SK-N-SH (cell line): ENCODE results near the gene TNRC6C. TPM values are rescaled to one million over a fixed set of nuclear protein-coding genes. Genes with fewer than 3 reads are reported as not detected.

Experiments
- CTCF ChIA-PET: fragments of 300-600, 350-600 bp; formaldehyde crosslinking; extraction: SDS; loops from one replicate; lab custom pipeline; 2021; lab: Yijun Ruan, JAX
- POLR2A ChIA-PET: fragments of 350-600 bp; sonication (Branson Sonifier 250); formaldehyde crosslinking; extraction: SDS; loops from one replicate; lab custom pipeline; 2020; ENCODE audit warnings: antibody characterized with exemption, inconsistent platforms; lab: Yijun Ruan, JAX
- DNase-seq: peaks from one replicate; pipeline ENCODE4 v3.0.0; 2012
- H2AFZ ChIP-seq: fragments of 200-600 bp; sonication (generic); 2 replicates; pipeline ENCODE4 v1.8.1; 2016; ENCODE audit warnings: antibody characterized with exemption, mild to moderate bottlenecking, low read depth
- H3F3A ChIP-seq: fragments of 200-600 bp; sonication (generic); replicated peaks from 2 replicates; pipeline ENCODE3; 2016; ENCODE audit warnings: antibody characterized with exemption, mild to moderate bottlenecking; ENCODE audit not compliant: insufficient read depth
- H3K27ac ChIP-seq, 2 experiments: fragments of 200-500 bp in 1 of 2; fragments of 200-600 bp in 1 of 2; sonication (Bioruptor generic) in 1 of 2; sonication (generic), shearing (Covaris generic) in 1 of 2; 2 replicates each; pipeline versions ENCODE4 v1.5.1 to v1.6.1; 2014 to 2016; ENCODE audit warnings: low read depth in 2 of 2, inconsistent platforms in 1 of 2, low read length in 1 of 2, mild to moderate bottlenecking in 1 of 2, mixed read lengths in 1 of 2
- H3K27me3 ChIP-seq: fragments of 200-600 bp; sonication (generic), shearing (Covaris generic); 2 replicates; pipeline ENCODE4 v1.6.1; 2016; ENCODE audit warnings: mixed run types; ENCODE audit not compliant: insufficient read depth
- H3K36me3 ChIP-seq, 2 experiments: fragments of 200-500 bp in 1 of 2; fragments of 200-600 bp in 1 of 2; sonication (Bioruptor generic) in 1 of 2; sonication (generic) in 1 of 2; replicated peaks in 1 of 2; 2 replicates each; pipeline versions ENCODE3 to v1.5.1; 2014 to 2016; ENCODE audit warnings: low read length in 1 of 2, mild to moderate bottlenecking in 1 of 2; ENCODE audit not compliant: insufficient read depth in 2 of 2, control insufficient read depth in 1 of 2
- H3K4me1 ChIP-seq, 2 experiments: fragments of 200-500 bp in 1 of 2; fragments of 200-600 bp in 1 of 2; sonication (Bioruptor generic) in 1 of 2; sonication (generic), shearing (Covaris generic) in 1 of 2; 2 replicates each; pipeline versions ENCODE4 v1.5.1 to v1.6.1; 2014 to 2016; ENCODE audit warnings: low read depth in 1 of 2, low read length in 1 of 2, mixed run types in 1 of 2; ENCODE audit not compliant: insufficient read depth in 2 of 2, control insufficient read depth in 1 of 2
- H3K4me2 ChIP-seq: fragments of 200-600 bp; sonication (generic), shearing (Covaris generic); 2 replicates; pipeline ENCODE4 v1.6.1; 2017; ENCODE audit warnings: mixed run types
- H3K4me3 ChIP-seq, 2 experiments: fragments of 200-500 bp in 1 of 2; fragments of 200-600 bp in 1 of 2; sonication (Bioruptor generic) in 1 of 2; sonication (generic), shearing (Covaris generic) in 1 of 2; 2 replicates each; pipeline versions ENCODE4 v1.5.1 to v1.8.1; 2014 to 2016; ENCODE audit warnings: low read depth in 2 of 2, inconsistent platforms in 1 of 2, low read length in 1 of 2, mild to moderate bottlenecking in 1 of 2, mixed read lengths in 1 of 2, moderate library complexity in 1 of 2
- H3K79me2 ChIP-seq: fragments of 200-600 bp; sonication (generic); 2 replicates; pipeline ENCODE4 v1.8.1; 2017; ENCODE audit warnings: mild to moderate bottlenecking; ENCODE audit not compliant: insufficient read depth
- H3K9ac ChIP-seq: fragments of 200-600 bp; sonication (generic); 2 replicates; pipeline ENCODE4 v1.6.1; 2017; ENCODE audit warnings: mixed run types
- H3K9me2 ChIP-seq: fragments of 200-600 bp; sonication (generic); 2 replicates; pipeline ENCODE4 v1.6.1; 2017; ENCODE audit warnings: mixed run types
- H3K9me3 ChIP-seq: fragments of 200-600 bp; sonication (generic); 2 replicates; pipeline ENCODE4 v1.6.1; 2017; ENCODE audit warnings: mixed run types, mild to moderate bottlenecking, moderate library complexity
- H4K20me1 ChIP-seq: fragments of 200-600 bp; sonication (generic); 2 replicates; pipeline ENCODE4 v1.6.1; 2017; ENCODE audit warnings: mild to moderate bottlenecking, mixed run types; ENCODE audit not compliant: insufficient read depth
- CHD2 ChIP-seq: fragments of 150-350 bp; IDR thresholded peaks from 2 replicates; pipeline ENCODE4 v1.6.1; 2018; ENCODE audit warnings: low read length; ENCODE audit not compliant: partially characterized antibody
- EZH2phosphoT487 ChIP-seq: fragments of 200-600 bp; sonication (generic); IDR thresholded peaks from 2 replicates; pipeline ENCODE4 v1.6.1; 2017; ENCODE audit warnings: low read depth, mixed run types, mild to moderate bottlenecking, antibody characterized with exemption, moderate library complexity, borderline replicate concordance
- GATA2 ChIP-seq: sonication (generic); formaldehyde crosslinking; IDR thresholded peaks from 2 replicates; pipeline ENCODE4 v1.5.0; 2020; ENCODE audit warnings: mild to moderate bottlenecking, missing genetic modification reagents
- NFIC ChIP-seq: IDR thresholded peaks from 2 replicates; pipeline ENCODE4 v1.4.0; 2012; ENCODE audit warnings: borderline replicate concordance
- PBX3 ChIP-seq: IDR thresholded peaks from 2 replicates; pipeline ENCODE4; 2012
- RAD21 ChIP-seq: IDR thresholded peaks from 2 replicates; pipeline ENCODE4 v1.6.1; 2012; ENCODE audit warnings: mild to moderate bottlenecking, low read length
- SIN3A ChIP-seq: IDR thresholded peaks from 2 replicates; pipeline ENCODE4 v1.6.1; 2012; ENCODE audit warnings: low read depth, mild to moderate bottlenecking, low read length, moderate library complexity, borderline replicate concordance
- TAF1 ChIP-seq: IDR thresholded peaks from 2 replicates; pipeline ENCODE4 v1.6.1; 2012; ENCODE audit warnings: low read depth, mild to moderate bottlenecking, low read length, moderate library complexity, borderline replicate concordance
- TCF12 ChIP-seq: IDR thresholded peaks from 2 replicates; pipeline ENCODE4 v1.4.0; 2012
- YY1 ChIP-seq: IDR thresholded peaks from 2 replicates; pipeline ENCODE4 v1.4.0; 2012; ENCODE audit warnings: low read depth, mild to moderate bottlenecking
- ZBTB33 ChIP-seq: IDR thresholded peaks from 2 replicates; pipeline ENCODE4 v1.4.0; 2012; ENCODE audit warnings: low read depth, borderline replicate concordance
- WGBS: methylation state at CpG from one replicate; pipeline ENCODE4 v1.1.6; 2017; ENCODE audit warnings: low lambda C conversion rate; 5-methylcytosine and 5-hydroxymethylcytosine counted together
- polyA plus RNA-seq, 3 experiments: library from polyadenylated mRNA; depleted of rRNA; stranded (reverse); fragments of >200 nt; gene quantifications; 2 replicates each; pipeline ENCODE4 v1.2.3, GENCODE V29; 2012

The TNRC6C gene
- polyA plus RNA-seq, 1 of the 3 experiments (the other 2 are of a cell fraction), result 2.2 TPM

- TF ChIP-seq ZBTB33, result no peak
- no peak for TF ChIP-seq PBX3
These were observed 41.8 kb downstream of the TNRC6C start (continued) for GRCh38 chr17:78000341-78000740.

- no peak overlapping the region for H2AFZ ChIP-seq
- 0 out of 2 replicates have a peak overlapping the region, but pooled peaks have one; percentile 43 for H3K4me2 ChIP-seq
- peaks cover 21 to 36% of the 10 kb centered on the region in 2 experiments for H3K4me1 ChIP-seq
- peaks cover 21% of the 10 kb centered on the region for H3K79me2 ChIP-seq
- no peaks in the 10 kb centered on the region for H3K9me3 ChIP-seq
- no peak overlapping the region; the same call in 1 of the 2 replicates for H3K9ac ChIP-seq
- no peaks in the 10 kb centered on the region for H3K27me3 ChIP-seq
- 81% methylated on average over 3 of the region's 3 CpGs for WGBS
- POLR2A ChIA-PET, result interaction anchor here (0.9 kb wide), 1 partner anchor 43 kb away, joined by 5 read pairs; the partner anchor contains the start of gene TNRC6C
- TF ChIP-seq TCF12 (no peak), CHD2 (no peak), SIN3A (no peak), PBX3 (no peak), RAD21 (no peak), EZH2phosphoT487 (no peak), TAF1 (no peak)
- TF ChIP-seq, all 33 proteins: peak for 0
- no peaks in the 10 kb centered on the region for H4K20me1 ChIP-seq
- H3K4me3 ChIP-seq, result no peak overlapping the region
- no peaks in the 10 kb centered on the region for H3K9me2 ChIP-seq
- DNase-seq, result peak; percentile 33
- H3K36me3 ChIP-seq, result peaks cover 16 to 21% of the 10 kb centered on the region in 2 experiments
- peaks cover 13% of the 10 kb centered on the region for H3F3A ChIP-seq
- peak overlapping the region; percentile 61 to 69; a peak in 3 of 4 replicates for H3K27ac ChIP-seq
- CTCF ChIA-PET, result interaction anchor here (0.5 to 6.7 kb wide), 3 partner anchors 15 to 142 kb away, joined by 3 to 126 read pairs (median 3); no protein-coding TSS in a partner anchor
These were observed 42.7 kb downstream of the TNRC6C start for GRCh38 chr17:78001182-78001581.

- POLR2A ChIA-PET, result interaction anchor here (1.0 kb wide), 1 partner anchor 43 kb away, joined by 8 read pairs; the partner anchor contains the start of gene TNRC6C
- Histone ChIP-seq H3K4me1 (peaks cover 21 to 32% of the 10 kb centered on the region in 2 experiments), H3K4me2 (no peak overlapping the region), H3K36me3 (peaks cover 16 to 21% of the 10 kb centered on the region in 2 experiments), H3K79me2 (peaks cover 21% of the 10 kb centered on the region), H3K27me3 (no peaks in the 10 kb centered on the region), H3K9ac (no peak overlapping the region), H2AFZ (no peak overlapping the region), H3K27ac (peak overlapping the region in 1 of 2 experiments; percentile 69; a peak in 2 of 4 replicates), H3K4me3 (no peak overlapping the region), H3F3A (peaks cover 13% of the 10 kb centered on the region), H3K9me2 (no peaks in the 10 kb centered on the region), H4K20me1 (no peaks in the 10 kb centered on the region), H3K9me3 (no peaks in the 10 kb centered on the region)
- TF ChIP-seq NFIC (no peak), GATA2 (CRISPR knock-in tag) (peak; percentile 58), EZH2phosphoT487 (no peak), YY1 (no peak)
- CTCF ChIA-PET, result interaction anchor here (0.9 to 6.7 kb wide), 6 partner anchors 14 to 459 kb away, joined by 3 to 126 read pairs (median 4); partner anchors contain the start of gene TNRC6C
- DNase-seq, result no peak
- 52% methylated on average over 3 of the region's 3 CpGs for WGBS
These were observed 43.1 kb downstream of the TNRC6C start for GRCh38 chr17:78001612-78002011.
